ENCODE measurements around the gene C1orf141.
"Not testable (repeated sequence)": the region's sequence is repeated elsewhere in the genome, so short reads cannot be mapped to it uniquely, and the experiment has no call there.

C1orf141 gene

GRCh38 chr1:67142931-67143330 lies 8.2 kb upstream of the C1orf141 start:
- Histone ChIP-seq H2AFZ (ENCODE audit: low read length) (no peak overlapping the region), H3K9me2 (replicated peaks; ENCODE audit: insufficient read depth, low read length) (no peaks in the 10 kb centered on the region), H3K4me1 (ENCODE audit: low read length) (no peaks in the 10 kb centered on the region), H4K20me1 (ENCODE audit: insufficient read depth, low read length) (no peaks in the 10 kb centered on the region), H3K4me2 (ENCODE audit: low read depth, low read length) (no peak overlapping the region), H3K9ac (ENCODE audit: low read length) (no peak overlapping the region), H3K27ac (ENCODE audit: low read length) (no peak overlapping the region), H3K36me3 (replicated peaks; ENCODE audit: insufficient read depth, low read length) (no peaks in the 10 kb centered on the region), H3K27me3 (replicated peaks; ENCODE audit: insufficient read depth, low read length) (no peaks in the 10 kb centered on the region), H3F3A (ENCODE audit: insufficient read depth, low read length) (no peaks in the 10 kb centered on the region), H3K9me3 (replicated peaks; ENCODE audit: insufficient read depth, low read length) (no peaks in the 10 kb centered on the region), H3K79me2 (ENCODE audit: low read length) (no peaks in the 10 kb centered on the region), H3K4me3 (ENCODE audit: low read length) (no peak overlapping the region)
- no peak for DNase-seq
- TF ChIP-seq EZH2 (optimal IDR thresholded peaks at IDR 0.05; ENCODE audit: low read depth, low read length) (no peak), EZH2phosphoT487 (IDR thresholded peaks at IDR 0.05; ENCODE audit: low read length) (no peak)
- TF ChIP-seq, protein P1, sequence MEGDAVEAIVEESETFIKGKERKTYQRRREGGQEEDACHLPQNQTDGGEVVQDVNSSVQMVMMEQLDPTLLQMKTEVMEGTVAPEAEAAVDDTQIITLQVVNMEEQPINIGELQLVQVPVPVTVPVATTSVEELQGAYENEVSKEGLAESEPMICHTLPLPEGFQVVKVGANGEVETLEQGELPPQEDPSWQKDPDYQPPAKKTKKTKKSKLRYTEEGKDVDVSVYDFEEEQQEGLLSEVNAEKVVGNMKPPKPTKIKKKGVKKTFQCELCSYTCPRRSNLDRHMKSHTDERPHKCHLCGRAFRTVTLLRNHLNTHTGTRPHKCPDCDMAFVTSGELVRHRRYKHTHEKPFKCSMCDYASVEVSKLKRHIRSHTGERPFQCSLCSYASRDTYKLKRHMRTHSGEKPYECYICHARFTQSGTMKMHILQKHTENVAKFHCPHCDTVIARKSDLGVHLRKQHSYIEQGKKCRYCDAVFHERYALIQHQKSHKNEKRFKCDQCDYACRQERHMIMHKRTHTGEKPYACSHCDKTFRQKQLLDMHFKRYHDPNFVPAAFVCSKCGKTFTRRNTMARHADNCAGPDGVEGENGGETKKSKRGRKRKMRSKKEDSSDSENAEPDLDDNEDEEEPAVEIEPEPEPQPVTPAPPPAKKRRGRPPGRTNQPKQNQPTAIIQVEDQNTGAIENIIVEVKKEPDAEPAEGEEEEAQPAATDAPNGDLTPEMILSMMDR (IDR thresholded peaks at IDR 0.05; ENCODE audit: low read length): no peak

- not testable (repeated sequence) for H3K27ac ChIP-seq (ENCODE audit: low read length); H3K9ac ChIP-seq (ENCODE audit: low read length); H3K27me3 ChIP-seq (replicated peaks; ENCODE audit: insufficient read depth, low read length); H3K4me2 ChIP-seq (ENCODE audit: low read depth, low read length); H4K20me1 ChIP-seq (ENCODE audit: insufficient read depth, low read length); H3K4me1 ChIP-seq (ENCODE audit: low read length); H3K79me2 ChIP-seq (ENCODE audit: low read length); H3K9me3 ChIP-seq (replicated peaks; ENCODE audit: insufficient read depth, low read length); H3K36me3 ChIP-seq (replicated peaks; ENCODE audit: insufficient read depth, low read length); H3K4me3 ChIP-seq (ENCODE audit: low read length); H3K9me2 ChIP-seq (replicated peaks; ENCODE audit: insufficient read depth, low read length); H3F3A ChIP-seq (ENCODE audit: insufficient read depth, low read length); H2AFZ ChIP-seq (ENCODE audit: low read length); DNase-seq
Observed at GRCh38 chr1:67141832-67142231, 7.1 kb upstream of the C1orf141 start.

- H3K9ac ChIP-seq (ENCODE audit: low read length): no peak overlapping the region
- no peaks in the 10 kb centered on the region for H4K20me1 ChIP-seq (ENCODE audit: insufficient read depth, low read length)
- no peaks in the 10 kb centered on the region for H3K27me3 ChIP-seq (replicated peaks; ENCODE audit: insufficient read depth, low read length)
- no peak overlapping the region for H3K4me3 ChIP-seq (ENCODE audit: low read length)
- no peak overlapping the region for H3K4me2 ChIP-seq (ENCODE audit: low read depth, low read length)
- DNase-seq: no peak
- H2AFZ ChIP-seq (ENCODE audit: low read length): no peak overlapping the region
- no peaks in the 10 kb centered on the region for H3K4me1 ChIP-seq (ENCODE audit: low read length)
- no peak overlapping the region for H3K27ac ChIP-seq (ENCODE audit: low read length)
- H3F3A ChIP-seq (ENCODE audit: insufficient read depth, low read length): no peaks in the 10 kb centered on the region
- H3K9me2 ChIP-seq (replicated peaks; ENCODE audit: insufficient read depth, low read length): no peaks in the 10 kb centered on the region
- TF ChIP-seq, protein P1 (IDR thresholded peaks at IDR 0.05; ENCODE audit: low read length): no peak
- TF ChIP-seq EZH2phosphoT487 (IDR thresholded peaks at IDR 0.05; ENCODE audit: low read length) (no peak), EZH2 (optimal IDR thresholded peaks at IDR 0.05; ENCODE audit: low read depth, low read length) (no peak)
- no peaks in the 10 kb centered on the region for H3K36me3 ChIP-seq (replicated peaks; ENCODE audit: insufficient read depth, low read length)
- no peaks in the 10 kb centered on the region for H3K79me2 ChIP-seq (ENCODE audit: low read length)
- H3K9me3 ChIP-seq (replicated peaks; ENCODE audit: insufficient read depth, low read length): no peaks in the 10 kb centered on the region
Observed at GRCh38 chr1:67140460-67140859, 5.7 kb upstream of the C1orf141 start.

GRCh38 chr1:67138813-67139499 lies 4.2 kb upstream of the C1orf141 start:
- H3K27me3 ChIP-seq (replicated peaks; ENCODE audit: insufficient read depth, low read length): no peaks in the 10 kb centered on the region
- no peak overlapping the region for H3K4me3 ChIP-seq (ENCODE audit: low read length)
- no peaks in the 10 kb centered on the region for H3F3A ChIP-seq (ENCODE audit: insufficient read depth, low read length)
- DNase-seq: no peak
- no peaks in the 10 kb centered on the region for H3K4me1 ChIP-seq (ENCODE audit: low read length)
- H4K20me1 ChIP-seq (ENCODE audit: insufficient read depth, low read length): no peaks in the 10 kb centered on the region
- no peaks in the 10 kb centered on the region for H3K36me3 ChIP-seq (replicated peaks; ENCODE audit: insufficient read depth, low read length)
- no peaks in the 10 kb centered on the region for H3K9me3 ChIP-seq (replicated peaks; ENCODE audit: insufficient read depth, low read length)
- H3K79me2 ChIP-seq (ENCODE audit: low read length): no peaks in the 10 kb centered on the region
- H3K4me2 ChIP-seq (ENCODE audit: low read depth, low read length): no peak overlapping the region
- no peak overlapping the region for H2AFZ ChIP-seq (ENCODE audit: low read length)
- H3K27ac ChIP-seq (ENCODE audit: low read length): no peak overlapping the region
- TF ChIP-seq, protein P1 (IDR thresholded peaks at IDR 0.05; ENCODE audit: low read length): no peak
- TF ChIP-seq EZH2phosphoT487 (IDR thresholded peaks at IDR 0.05; ENCODE audit: low read length) (no peak), EZH2 (optimal IDR thresholded peaks at IDR 0.05; ENCODE audit: low read depth, low read length) (no peak)
- H3K9me2 ChIP-seq (replicated peaks; ENCODE audit: insufficient read depth, low read length): no peaks in the 10 kb centered on the region
- no peak overlapping the region for H3K9ac ChIP-seq (ENCODE audit: low read length)
